MM.1S (cell line): ENCODE data around the gene COPE.

Experiments used
- DNase-seq: peaks from one replicate; pipeline ENCODE4 v3.0.0-alpha.2; 2015
- H2AFZ ChIP-seq: fragments of 300-600 bp; sonication (generic); 2 replicates; pipeline ENCODE4 v1.6.0; 2016; ENCODE audit warnings: antibody characterized with exemption, low read length
- H3F3A ChIP-seq: fragments of 300-600 bp; sonication (generic); 2 replicates; pipeline ENCODE4 v1.6.1; 2016; ENCODE audit warnings: mild to moderate bottlenecking, antibody characterized with exemption, low read length, moderate library complexity, mixed read lengths; ENCODE audit not compliant: insufficient read depth
- H3K27ac ChIP-seq: fragments of 300-600 bp; sonication (generic); 2 replicates; pipeline ENCODE4 v1.5.1; 2016; ENCODE audit warnings: mild to moderate bottlenecking, low read length
- H3K27me3 ChIP-seq: fragments of 300-600 bp; sonication (generic); replicated peaks from 2 replicates; pipeline ENCODE4 v1.6.0; 2016; ENCODE audit warnings: low read length; ENCODE audit not compliant: insufficient read depth
- H3K36me3 ChIP-seq: fragments of 300-600 bp; sonication (generic); replicated peaks from 2 replicates; pipeline ENCODE4 v1.6.1; 2016; ENCODE audit warnings: mild to moderate bottlenecking, low read length, mixed read lengths; ENCODE audit not compliant: insufficient read depth
- H3K4me1 ChIP-seq: fragments of 300-600 bp; sonication (generic); 2 replicates; pipeline ENCODE4 v1.6.1; 2016; ENCODE audit warnings: low read length, mixed read lengths
- H3K4me2 ChIP-seq: fragments of 300-600 bp; sonication (generic); 2 replicates; pipeline ENCODE4 v1.6.0; 2016; ENCODE audit warnings: low read depth, low read length
- H3K4me3 ChIP-seq: fragments of 300-600 bp; sonication (generic); 2 replicates; pipeline ENCODE4 v1.5.1; 2016; ENCODE audit warnings: low read length, mixed read lengths
- H3K79me2 ChIP-seq: fragments of 300-600 bp; sonication (generic); 2 replicates; pipeline ENCODE4 v1.6.1; 2016; ENCODE audit warnings: mixed run types, low read length, mixed read lengths
- H3K9ac ChIP-seq: fragments of 300-600 bp; sonication (generic); 2 replicates; pipeline ENCODE4 v1.6.1; 2016; ENCODE audit warnings: low read length, mixed read lengths
- H3K9me2 ChIP-seq: fragments of 300-600 bp; sonication (generic); replicated peaks from 2 replicates; pipeline ENCODE4 v1.6.1; 2016; ENCODE audit warnings: mild to moderate bottlenecking, low read length, mixed read lengths; ENCODE audit not compliant: insufficient read depth
- H3K9me3 ChIP-seq: fragments of 300-600 bp; sonication (generic); replicated peaks from 2 replicates; pipeline ENCODE4 v1.6.1; 2016; ENCODE audit warnings: mild to moderate bottlenecking, low read length, mixed read lengths; ENCODE audit not compliant: insufficient read depth
- H4K20me1 ChIP-seq: fragments of 300-600 bp; sonication (generic); 2 replicates; pipeline ENCODE4 v1.6.1; 2016; ENCODE audit warnings: mild to moderate bottlenecking, low read length, moderate library complexity, mixed read lengths; ENCODE audit not compliant: insufficient read depth
- EZH2 ChIP-seq: fragments of 300-600 bp; sonication (generic); optimal IDR thresholded peaks from 2 replicates; pipeline ENCODE3; 2017; ENCODE audit warnings: low read depth, mild to moderate bottlenecking, antibody characterized with exemption, low read length, mixed read lengths
- EZH2phosphoT487 ChIP-seq: fragments of 300-600 bp; sonication (generic); IDR thresholded peaks from 2 replicates; pipeline ENCODE4 v1.6.1; 2018; ENCODE audit warnings: antibody characterized with exemption, low read length
- TF ChIP-seq, protein P1 (sequence below): fragments of 300-600 bp; sonication (generic); IDR thresholded peaks from 2 replicates; pipeline ENCODE4 v1.5.1; 2016; ENCODE audit warnings: antibody characterized with exemption, low read length, mixed read lengths

The COPE gene

DNA sequence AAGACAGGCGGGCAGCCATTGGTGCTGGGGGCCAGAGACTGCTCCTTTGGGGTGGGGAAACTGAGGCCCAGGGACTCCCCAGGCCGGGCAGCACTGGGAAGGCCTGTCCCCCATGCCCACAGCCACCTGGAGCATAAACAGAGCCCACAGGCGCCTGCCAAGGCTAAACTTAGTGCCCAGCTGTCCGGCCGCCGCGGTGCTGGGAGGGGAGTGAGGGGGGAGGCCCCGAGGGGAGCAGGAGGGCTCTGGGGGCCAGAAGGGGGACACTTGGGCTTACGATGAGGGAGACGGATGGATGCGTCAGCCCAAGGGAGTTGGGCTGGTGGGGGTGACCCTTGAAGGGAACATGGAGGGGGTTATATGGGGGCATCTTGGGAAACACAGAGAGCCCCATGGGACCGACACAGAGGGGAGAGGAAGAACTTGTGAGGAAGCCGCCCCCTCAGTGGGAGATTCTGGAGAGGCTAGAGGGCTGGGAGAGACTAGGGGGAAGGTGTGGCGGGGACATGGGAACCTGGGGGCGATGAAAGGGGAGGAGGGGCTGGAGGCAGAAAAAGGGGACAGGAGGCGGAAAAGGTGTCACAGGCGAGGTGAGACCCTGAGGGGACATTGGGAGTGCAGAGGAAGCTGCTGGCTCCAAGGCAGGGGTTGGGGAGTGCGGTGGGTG, 25.5 kb downstream of the COPE start:
- no peaks in the 10 kb centered on the region for H3K36me3 ChIP-seq
- no peaks in the 10 kb centered on the region for H3F3A ChIP-seq
- no peak overlapping the region for H3K4me3 ChIP-seq
- no peak overlapping the region for H3K27ac ChIP-seq
- peaks cover 51% of the 10 kb centered on the region for H3K27me3 ChIP-seq
- TF ChIP-seq EZH2 (no peak), EZH2phosphoT487 (no peak)
- TF ChIP-seq, protein P1, sequence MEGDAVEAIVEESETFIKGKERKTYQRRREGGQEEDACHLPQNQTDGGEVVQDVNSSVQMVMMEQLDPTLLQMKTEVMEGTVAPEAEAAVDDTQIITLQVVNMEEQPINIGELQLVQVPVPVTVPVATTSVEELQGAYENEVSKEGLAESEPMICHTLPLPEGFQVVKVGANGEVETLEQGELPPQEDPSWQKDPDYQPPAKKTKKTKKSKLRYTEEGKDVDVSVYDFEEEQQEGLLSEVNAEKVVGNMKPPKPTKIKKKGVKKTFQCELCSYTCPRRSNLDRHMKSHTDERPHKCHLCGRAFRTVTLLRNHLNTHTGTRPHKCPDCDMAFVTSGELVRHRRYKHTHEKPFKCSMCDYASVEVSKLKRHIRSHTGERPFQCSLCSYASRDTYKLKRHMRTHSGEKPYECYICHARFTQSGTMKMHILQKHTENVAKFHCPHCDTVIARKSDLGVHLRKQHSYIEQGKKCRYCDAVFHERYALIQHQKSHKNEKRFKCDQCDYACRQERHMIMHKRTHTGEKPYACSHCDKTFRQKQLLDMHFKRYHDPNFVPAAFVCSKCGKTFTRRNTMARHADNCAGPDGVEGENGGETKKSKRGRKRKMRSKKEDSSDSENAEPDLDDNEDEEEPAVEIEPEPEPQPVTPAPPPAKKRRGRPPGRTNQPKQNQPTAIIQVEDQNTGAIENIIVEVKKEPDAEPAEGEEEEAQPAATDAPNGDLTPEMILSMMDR: no peak
- no peak overlapping the region for H3K9ac ChIP-seq
- H3K9me2 ChIP-seq: no peaks in the 10 kb centered on the region
- H3K9me3 ChIP-seq: no peaks in the 10 kb centered on the region
- DNase-seq: no peak
- H3K79me2 ChIP-seq: no peaks in the 10 kb centered on the region
- H3K4me2 ChIP-seq: no peak overlapping the region
- no peak overlapping the region for H2AFZ ChIP-seq
- H4K20me1 ChIP-seq: no peaks in the 10 kb centered on the region
- no peaks in the 10 kb centered on the region for H3K4me1 ChIP-seq

DNA sequence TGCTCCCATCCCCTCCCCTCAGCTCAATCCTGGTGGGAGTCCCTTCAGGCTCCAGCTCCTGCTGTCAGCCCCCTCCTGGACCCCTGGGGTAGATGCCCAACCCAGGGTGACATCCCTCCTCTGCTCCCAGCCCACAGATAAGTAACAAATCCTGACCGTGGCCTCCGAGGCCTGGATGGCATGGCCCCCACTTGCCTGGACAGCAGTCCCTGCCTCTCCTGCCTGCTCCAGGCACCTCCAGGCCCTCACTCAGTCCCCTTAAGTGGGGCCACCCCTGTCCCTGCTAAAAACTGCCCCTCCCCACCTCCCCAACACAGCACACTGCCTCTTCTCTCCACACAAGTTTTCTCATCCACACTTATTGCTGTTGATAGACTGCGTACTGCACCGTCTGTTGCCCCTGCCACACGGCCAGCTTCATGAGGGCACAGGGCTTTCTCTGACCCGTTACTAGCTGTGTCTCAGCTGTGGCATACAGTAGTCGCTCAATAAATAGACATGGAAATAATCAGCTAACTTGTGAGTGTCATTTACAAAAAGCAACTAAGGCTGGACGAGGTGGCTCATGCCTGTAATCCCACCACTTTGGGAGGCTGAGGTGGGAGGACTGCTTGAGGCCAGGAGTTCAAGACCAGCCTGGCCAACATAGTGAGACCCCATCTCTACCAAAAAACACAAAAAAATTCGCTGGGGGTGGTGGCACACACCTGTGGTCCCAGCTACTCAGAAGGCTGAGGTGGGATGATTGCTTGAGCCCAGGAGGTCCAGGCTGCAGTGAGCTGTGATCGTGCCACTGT, 29.0 kb downstream of the COPE start:
- Histone ChIP-seq H2AFZ (no peak overlapping the region), H3K27ac (no peak overlapping the region), H3K4me2 (no peak overlapping the region), H4K20me1 (no peaks in the 10 kb centered on the region), H3K9me3 (no peaks in the 10 kb centered on the region), H3K9me2 (no peaks in the 10 kb centered on the region), H3K4me1 (no peaks in the 10 kb centered on the region), H3K36me3 (no peaks in the 10 kb centered on the region), H3K9ac (no peak overlapping the region), H3K79me2 (no peaks in the 10 kb centered on the region), H3F3A (no peaks in the 10 kb centered on the region), H3K4me3 (no peak overlapping the region), H3K27me3 (peaks cover 62% of the 10 kb centered on the region)
- TF ChIP-seq EZH2phosphoT487 (no peak), EZH2 (no peak)
- TF ChIP-seq, protein P1: no peak
- DNase-seq: no peak

DNA sequence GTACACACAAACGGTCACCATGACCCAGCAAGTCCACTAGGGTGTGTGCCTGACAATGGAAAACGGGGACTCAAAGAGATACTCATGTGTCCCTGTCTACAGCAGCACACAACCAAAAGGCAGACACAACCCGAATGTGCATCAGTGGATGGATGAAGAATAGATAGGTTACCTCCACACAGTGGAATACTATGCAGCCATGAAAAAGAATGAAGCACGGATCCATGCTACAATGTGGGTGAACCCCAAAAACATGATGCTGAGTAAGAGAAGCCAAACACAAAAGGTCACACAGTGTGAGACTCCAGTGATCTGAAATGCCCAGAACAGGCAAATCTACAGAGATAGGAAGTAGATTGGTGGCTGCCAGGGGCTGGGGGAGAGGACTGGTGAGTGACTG, 32.2 kb downstream of the COPE start:
- DNase-seq: no peak
- Histone ChIP-seq H2AFZ (no peak overlapping the region), H3K79me2 (no peaks in the 10 kb centered on the region), H3K27ac (no peak overlapping the region), H3K9ac (no peak overlapping the region), H3K36me3 (no peaks in the 10 kb centered on the region), H3F3A (no peaks in the 10 kb centered on the region), H3K27me3 (peaks cover 52% of the 10 kb centered on the region), H4K20me1 (no peaks in the 10 kb centered on the region), H3K4me3 (no peak overlapping the region), H3K4me1 (no peaks in the 10 kb centered on the region), H3K9me3 (no peaks in the 10 kb centered on the region), H3K9me2 (no peaks in the 10 kb centered on the region), H3K4me2 (no peak overlapping the region)
- no peak for TF ChIP-seq EZH2
- no peak for TF ChIP-seq EZH2phosphoT487
- TF ChIP-seq, protein P1: no peak
